Fibroblast of skin of back (primary cell): Measurements from ENCODE around the gene NRG3.

Experiments
- DNase-seq: peaks from one replicate; pipeline ENCODE4 v3.0.0-alpha.2; 2013

NRG3 gene

GRCh38 chr10:82221056-82221455 is 346.1 kb downstream of the NRG3 start:
- DNase-seq = no peak

- DNase-seq = no peak
Observed at GRCh38 chr10:82221601-82222149, 346.7 kb downstream of the NRG3 start.

DNA sequence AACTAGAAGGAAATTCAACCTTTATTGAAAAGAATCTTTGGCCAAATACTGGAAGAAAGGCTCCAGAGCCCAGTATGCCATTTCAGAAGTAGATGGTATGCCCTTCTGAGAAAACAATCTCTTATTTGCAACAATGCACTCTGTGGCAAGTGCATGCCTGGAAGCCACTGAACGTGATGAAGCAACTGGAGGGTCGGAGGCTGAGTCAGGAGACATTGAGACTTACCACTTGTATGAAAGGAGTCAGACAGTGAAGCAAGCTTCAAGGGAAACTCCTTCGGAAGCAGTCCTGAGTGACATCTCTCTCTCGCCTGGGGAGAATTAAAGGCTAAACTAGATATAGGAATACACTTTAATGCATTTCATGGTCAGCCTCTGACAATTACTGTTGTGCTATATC is 353.7 kb downstream of the NRG3 start:
- DNase-seq = no peak

GRCh38 chr10:82234173-82234572 is 359.2 kb downstream of the NRG3 start:
- no peak for DNase-seq

- no peak for DNase-seq
Observed at GRCh38 chr10:82236084-82236731, 361.2 kb downstream of the NRG3 start.

DNA sequence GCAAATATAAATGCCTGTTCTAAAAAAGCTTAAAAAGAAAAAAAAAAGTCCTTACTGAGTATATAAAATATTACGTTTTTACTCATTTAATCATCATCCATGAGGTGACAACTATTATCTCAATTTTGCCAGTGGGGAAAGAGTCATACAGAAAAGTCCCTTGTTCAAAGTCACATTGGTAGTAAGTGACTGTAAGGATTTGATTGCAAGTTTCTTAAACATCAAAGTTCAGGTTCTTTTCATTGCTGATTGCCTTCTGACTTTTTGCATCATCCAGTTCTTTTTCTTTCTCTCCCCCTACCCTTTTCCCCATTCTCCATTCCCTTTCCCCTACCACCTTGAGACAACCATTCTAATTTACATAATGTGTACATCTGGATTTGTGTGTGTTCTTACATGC is 363.3 kb downstream of the NRG3 start:
- DNase-seq = no peak

- no peak for DNase-seq
Observed at GRCh38 chr10:82240408-82240807, 365.4 kb downstream of the NRG3 start.

DNA sequence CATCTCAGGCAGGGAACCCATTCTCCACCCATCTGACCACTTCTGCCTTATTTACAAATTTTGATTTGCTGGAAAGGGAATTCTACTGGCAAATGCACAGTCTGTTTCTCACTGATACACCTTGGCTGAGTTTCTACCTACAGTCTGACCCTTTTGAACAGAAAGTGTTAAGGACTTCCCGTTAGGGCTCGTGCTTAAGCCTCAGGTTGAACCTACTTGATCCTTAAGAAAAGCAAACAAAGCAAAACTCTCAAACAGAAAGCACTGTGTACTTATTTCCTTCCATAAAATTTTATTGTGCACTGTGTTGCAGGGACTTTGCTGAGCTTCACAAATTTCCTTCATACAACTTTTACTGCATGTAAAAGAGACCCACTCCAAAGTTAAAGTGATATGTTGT is 367.8 kb downstream of the NRG3 start:
- DNase-seq = no peak

- DNase-seq = no peak
Observed at GRCh38 chr10:82245157-82245556, 370.2 kb downstream of the NRG3 start.

DNA sequence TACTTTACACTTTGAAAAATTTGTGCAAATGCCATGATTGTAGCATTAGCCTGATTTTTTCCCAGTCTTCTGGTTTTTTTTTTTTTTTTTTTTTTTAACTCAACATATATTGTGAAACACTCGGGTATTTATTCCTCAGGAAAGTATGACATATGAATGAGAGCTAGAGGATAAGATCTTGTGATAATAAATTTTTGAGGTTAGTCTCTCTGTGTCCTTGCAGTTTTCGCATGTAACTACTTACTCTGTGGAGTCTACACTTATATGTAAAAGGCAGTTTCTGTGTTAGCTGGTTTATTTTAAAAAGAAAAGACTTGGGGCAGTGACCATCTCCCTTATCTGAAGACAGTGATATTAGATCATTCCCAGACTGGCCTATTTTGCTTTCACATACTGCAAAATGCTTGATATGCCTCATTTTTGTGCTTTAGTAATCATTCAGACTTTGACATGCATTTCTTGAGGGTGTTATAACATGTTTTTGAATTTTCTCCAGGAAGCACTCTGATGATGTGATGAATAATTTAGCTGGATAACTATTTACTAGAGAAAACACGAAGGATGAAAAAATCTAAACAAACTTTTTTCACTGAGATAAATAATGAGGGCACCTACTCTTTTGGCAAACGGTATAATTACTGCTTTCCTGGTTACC is 371.0 kb downstream of the NRG3 start:
- no peak for DNase-seq

DNA sequence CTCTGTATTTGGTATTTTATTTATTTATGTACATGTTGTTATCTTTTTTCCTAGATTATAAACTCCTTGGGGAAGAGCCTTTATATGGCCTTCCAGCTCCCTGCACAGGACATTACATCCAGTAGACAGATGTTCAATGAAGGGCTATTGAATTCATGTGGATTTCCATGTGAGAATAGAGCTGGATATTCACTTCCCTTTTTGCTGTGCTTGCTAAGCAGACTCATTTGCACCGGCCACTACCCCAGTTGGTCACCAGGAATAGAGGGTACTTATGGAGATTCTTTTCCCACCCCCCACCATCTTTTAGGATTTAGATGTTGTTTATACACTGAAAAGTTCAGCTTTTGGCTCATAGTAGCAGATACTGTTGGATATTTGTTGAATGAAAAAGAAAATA is 374.1 kb downstream of the NRG3 start:
- DNase-seq = no peak

GRCh38 chr10:82251222-82251906 is 376.4 kb downstream of the NRG3 start:
- no peak for DNase-seq

DNA sequence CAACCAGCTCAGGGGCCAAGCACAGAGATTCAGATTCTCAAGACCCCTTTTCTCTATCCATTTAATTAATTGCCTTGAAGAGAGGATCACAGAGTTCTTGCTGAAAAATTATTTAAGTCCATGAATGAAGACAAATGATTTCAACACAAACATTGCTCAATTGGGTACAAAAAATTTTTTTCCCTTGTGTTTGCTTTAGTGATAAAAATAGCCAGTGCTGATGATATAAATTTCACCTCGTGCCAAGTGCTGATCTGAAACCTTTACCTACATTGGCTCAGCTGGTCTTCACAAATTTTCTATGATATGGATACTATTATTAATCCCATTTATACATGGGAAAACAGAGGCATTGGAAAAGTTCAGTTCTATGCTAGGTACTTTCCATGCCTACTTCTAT is 377.1 kb downstream of the NRG3 start:
- DNase-seq = no peak

DNA sequence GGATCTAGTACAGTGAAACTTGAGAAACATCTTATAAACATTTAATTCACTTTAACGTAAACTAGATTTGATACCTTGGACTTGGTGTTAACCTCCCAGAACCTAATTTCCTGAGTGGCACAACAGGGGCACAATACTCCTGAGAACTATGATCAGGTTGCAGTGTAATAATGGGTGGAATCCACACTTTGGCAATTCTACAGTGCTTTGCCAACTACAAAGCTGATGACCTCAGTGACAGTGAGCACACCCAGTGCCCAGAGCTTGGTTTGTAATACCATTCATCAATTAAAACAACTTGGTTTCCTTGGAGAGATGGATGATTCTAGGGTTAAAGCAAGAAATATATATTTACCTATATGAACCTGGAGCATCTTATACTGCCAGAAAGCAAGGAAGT is 379.2 kb downstream of the NRG3 start:
- DNase-seq = no peak

DNA sequence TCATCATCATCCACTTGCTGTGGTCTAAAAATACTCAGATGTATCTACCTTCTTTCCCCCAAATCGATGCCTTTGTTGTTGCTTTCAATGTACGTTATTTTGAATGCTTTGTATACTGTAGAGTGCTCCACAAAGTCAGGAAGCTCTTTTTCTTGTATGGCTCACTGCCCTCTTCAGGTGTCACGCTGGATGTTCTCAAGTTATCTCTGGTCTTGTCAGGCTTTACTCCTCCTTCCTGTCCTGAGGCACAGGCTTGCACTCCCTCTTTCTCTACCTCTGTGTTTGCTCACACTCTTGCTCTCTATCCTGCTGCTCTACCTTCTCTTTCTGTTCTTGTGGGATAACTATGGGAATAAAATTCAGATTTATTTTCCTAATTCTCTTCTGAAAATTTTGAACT is 381.3 kb downstream of the NRG3 start:
- no peak for DNase-seq

- DNase-seq = peak; percentile 42
Observed at GRCh38 chr10:82266438-82266837, 391.4 kb downstream of the NRG3 start.

GRCh38 chr10:82267014-82267413 is 392.0 kb downstream of the NRG3 start:
- DNase-seq = peak; percentile 51

- no peak for DNase-seq
Observed at GRCh38 chr10:82267465-82267864, 392.5 kb downstream of the NRG3 start.

GRCh38 chr10:82267960-82268359 is 393.0 kb downstream of the NRG3 start:
- DNase-seq = no peak

DNA sequence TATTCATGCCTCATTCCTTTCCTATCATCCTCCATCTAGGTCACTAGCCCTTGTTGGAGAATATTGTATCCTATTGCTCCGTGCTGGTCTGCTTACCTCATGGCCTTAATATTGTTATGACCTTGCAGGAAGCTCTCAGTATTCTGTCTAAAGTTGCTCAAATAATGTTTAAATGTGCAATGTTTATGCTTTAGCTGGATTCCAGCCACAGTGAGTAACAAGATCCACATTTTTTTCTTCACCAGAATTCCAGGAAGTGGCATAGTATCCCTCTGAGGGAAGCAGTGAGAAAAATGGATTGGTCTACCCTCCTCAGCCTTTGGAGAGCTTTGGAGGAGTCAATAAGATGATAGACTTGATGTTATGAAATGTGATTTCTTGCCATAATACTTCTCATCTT is 402.6 kb downstream of the NRG3 start:
- peak; percentile 66 for DNase-seq

DNA sequence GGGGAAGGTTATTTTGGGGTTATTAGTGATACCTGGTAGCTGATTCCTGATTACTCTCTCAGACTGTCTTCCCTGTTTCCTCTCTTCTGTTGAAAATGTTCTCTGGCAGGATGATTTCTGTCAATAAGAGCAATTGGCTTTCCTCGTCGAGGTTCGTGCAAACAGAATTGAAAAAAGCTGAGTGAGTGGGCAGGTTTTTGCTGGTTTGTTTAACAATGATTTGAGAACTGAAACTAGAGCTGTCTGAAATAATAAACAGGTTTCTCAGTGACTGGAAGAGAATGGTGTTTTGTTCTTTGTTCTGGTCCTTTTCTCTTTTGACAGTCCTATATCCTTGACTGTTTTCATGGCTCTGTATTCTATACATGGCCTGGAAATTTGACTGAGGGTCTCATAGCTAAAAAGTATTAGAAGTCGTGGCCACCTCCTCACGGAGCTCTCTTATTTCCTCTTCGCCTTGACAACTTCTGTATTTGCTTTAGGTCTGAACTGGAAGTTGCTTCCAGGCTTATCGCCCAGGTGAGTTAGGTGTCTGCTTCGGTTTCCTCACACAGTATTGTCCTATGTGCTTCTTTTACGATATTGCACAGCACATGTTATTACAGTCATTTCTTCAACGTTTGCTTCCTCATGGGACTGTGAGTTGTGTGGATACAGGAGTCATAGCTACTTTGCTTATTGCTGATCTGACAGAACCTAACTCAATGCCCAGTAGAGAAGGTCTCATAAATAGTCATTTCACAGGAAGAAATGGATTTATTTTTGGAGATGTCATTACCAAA is 403.6 kb downstream of the NRG3 start:
- no peak for DNase-seq

DNA sequence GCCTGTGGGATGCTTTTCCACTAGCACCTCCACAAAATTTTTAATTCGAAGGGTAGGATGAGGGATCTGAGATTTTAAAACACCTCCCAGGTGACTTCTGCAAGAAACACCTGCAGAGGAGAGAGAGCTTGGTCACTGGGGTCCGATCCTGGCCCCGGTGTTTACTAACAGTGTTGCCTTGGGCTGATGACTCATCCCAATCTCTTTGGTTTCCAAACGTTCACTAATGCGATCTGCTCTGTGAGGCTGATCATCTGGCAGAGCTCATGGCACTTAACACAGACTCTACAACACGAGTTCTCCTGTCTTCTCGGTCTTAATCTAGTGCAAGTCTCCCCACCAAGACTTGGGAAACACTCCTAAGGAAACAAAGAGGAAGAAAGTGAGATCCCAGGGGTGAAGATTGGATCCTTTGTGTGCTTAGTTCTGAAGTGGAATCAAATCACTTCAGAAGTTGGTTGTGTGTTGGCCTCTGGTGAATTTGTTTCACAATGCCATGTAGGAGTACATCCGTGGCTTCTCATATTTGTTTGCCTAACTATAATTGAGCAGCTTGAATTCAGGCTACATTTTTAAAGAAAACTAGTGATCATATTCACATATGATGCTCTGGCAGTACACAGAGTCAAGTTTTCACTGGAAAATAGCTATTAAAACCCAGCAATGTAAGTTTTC is 407.9 kb downstream of the NRG3 start:
- DNase-seq = no peak
